ENCODE measurements around the gene DSCAM.

GRCh38 chr21:40029888-40030287 is 817.1 kb downstream of the DSCAM start:
- TF ChIP-seq CTCF (IDR thresholded peaks at IDR 0.05; ENCODE audit: low read length) (no peak), EZH2 (IDR thresholded peaks at IDR 0.05; ENCODE audit: borderline replicate concordance, low read length) (no peak)

All from OCI-LY1 (cell line).